Dermis blood vessel endothelial cell (primary cell): Measurements from ENCODE around the gene FIP1L1. TPM values are rescaled to one million over a fixed set of nuclear protein-coding genes. Genes with fewer than 3 reads are reported as not detected.

Experiments used
- DNase-seq: peaks from one replicate; pipeline ENCODE4 v3.0.0; 2010
- total RNA-seq: library from RNA; depleted of rRNA; stranded (reverse); fragments of >200 nt; gene quantifications from 2 replicates; pipeline ENCODE4 v1.2.3, GENCODE V29; 2014

The FIP1L1 gene
- total RNA-seq, 1 donor from 2014 or later: 60.4 TPM

DNA sequence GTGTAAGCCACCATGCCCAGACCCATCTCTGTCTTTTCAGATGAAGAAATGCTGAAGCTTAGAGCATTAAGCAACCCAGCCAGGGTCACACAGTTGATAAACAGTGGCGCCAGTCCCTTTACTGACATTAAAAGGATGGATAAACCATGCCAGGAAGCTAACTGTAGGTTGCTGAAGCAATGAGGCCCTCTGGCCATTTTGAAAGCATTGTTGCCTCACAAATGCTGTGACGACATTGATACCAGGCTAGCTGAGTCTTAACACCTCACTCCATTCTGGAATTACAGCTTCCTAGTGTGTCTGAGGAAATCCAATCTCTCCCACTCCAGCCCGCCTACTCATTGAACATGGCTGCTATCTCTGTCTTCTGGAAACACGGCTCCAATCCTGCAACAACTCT lies 124.1 kb downstream of the FIP1L1 start:
- DNase-seq: no peak

GRCh38 chr4:53502094-53502493 lies 124.7 kb downstream of the FIP1L1 start:
- DNase-seq: no peak

DNA sequence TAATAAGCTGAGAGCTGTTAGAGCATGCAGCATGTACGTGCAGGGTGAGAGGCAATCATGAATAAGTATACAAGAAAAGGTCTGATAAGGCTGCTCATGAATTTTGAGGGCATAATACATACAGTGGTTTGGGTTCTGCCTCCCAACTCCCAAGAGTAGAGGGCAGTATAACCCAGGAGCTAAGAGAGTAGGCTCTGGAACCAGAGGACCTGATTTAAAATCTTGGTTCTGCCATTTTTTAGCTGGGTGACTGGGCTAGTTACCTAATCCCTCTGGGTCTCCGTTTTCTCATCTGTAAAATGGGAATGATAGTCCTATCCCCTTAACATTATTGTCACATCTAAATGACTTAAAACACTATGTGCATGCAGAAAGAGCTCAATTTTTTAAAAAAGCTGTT lies 128.5 kb downstream of the FIP1L1 start:
- DNase-seq: peak; percentile 28

- DNase-seq: no peak
These were observed 129.6 kb downstream of the FIP1L1 start for GRCh38 chr4:53507058-53507457.

- peak; percentile 69 for DNase-seq
These were observed 130.3 kb downstream of the FIP1L1 start for GRCh38 chr4:53507671-53508286.

DNA sequence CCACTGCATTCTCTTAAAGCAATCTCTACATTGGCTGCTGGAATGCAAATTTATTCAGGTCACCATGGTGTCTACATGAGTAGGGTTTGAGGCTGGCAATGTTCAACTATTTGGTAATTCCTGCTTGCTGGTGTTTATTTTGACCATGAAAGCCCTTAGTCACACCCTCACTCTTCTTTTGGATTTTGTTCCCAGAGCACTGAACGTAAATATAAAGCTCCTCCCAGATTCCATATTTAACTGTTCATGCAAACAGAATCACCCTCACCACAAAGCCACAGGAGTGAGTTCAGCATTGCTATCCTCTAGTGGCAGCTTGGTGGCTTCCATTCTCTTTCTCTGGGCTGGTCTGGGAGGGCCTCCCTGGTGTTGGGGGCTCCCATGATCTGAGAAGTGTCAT lies 131.0 kb downstream of the FIP1L1 start:
- no peak for DNase-seq

GRCh38 chr4:53510321-53510720 lies 132.9 kb downstream of the FIP1L1 start:
- DNase-seq: no peak

Other genes starting within 250 kb of the FIP1L1 start
- gene SCFD2, start 11.6 kb upstream of the FIP1L1 start, total RNA-seq: 20.4 and 28.1 TPM in 2 replicates
- gene LNX1, start 213.8 kb downstream of the FIP1L1 start, total RNA-seq: 3.1 TPM in 2 replicates